Esophagus muscularis mucosa (tissue), 4 donors: Measurements from ENCODE around the gene PLEKHA6.

Experiments used
- CTCF ChIP-seq, 3 experiments: fragments of 200-600 bp in 2 of 3; fragments of 450-650 bp in 1 of 3; sonication (generic) in 2 of 3; IDR thresholded peaks; one replicate each; pipeline ENCODE4 v1.5.1; 2017 to 2019; ENCODE audit warnings: antibody characterized with exemption in 3 of 3, mild to moderate bottlenecking in 2 of 3, moderate library complexity in 1 of 3
- EP300 ChIP-seq: sonication (generic); formaldehyde crosslinking; IDR thresholded peaks from one replicate; pipeline ENCODE4 v1.6.1; 2017; ENCODE audit warnings: antibody characterized with exemption
- POLR2A ChIP-seq: fragments of 450-650 bp; IDR thresholded peaks from one replicate; pipeline ENCODE4 v1.6.1; 2017; ENCODE audit warnings: antibody characterized with exemption, moderate library complexity, mild to moderate bottlenecking, low read depth
- POLR2AphosphoS5 ChIP-seq, 2 donors: sonication (generic); formaldehyde crosslinking; IDR thresholded peaks; one replicate each; pipeline ENCODE4 v1.6.1; 2017; ENCODE audit warnings: antibody characterized with exemption in 2 of 2

- TF ChIP-seq CTCF (IDR thresholded peaks at IDR 0.05) (no peak), POLR2A (no peak), POLR2AphosphoS5 (IDR thresholded peaks at IDR 0.05) (no peak), EP300 (no peak)
These were observed 107.6 kb downstream of the PLEKHA6 start for GRCh38 chr1:204251926-204252689.
